Fibroblast of mammary gland (primary cell): Measurements from ENCODE around the gene PGBD2.

ENCODE experiments used
- DNase-seq: peaks from one replicate; pipeline ENCODE4 v3.0.0-alpha.2; 2010; ENCODE audit warnings: low read depth
- H3K4me3 ChIP-seq: 2 replicates; pipeline ENCODE4 v1.5.1; 2011; ENCODE audit warnings: low read depth, mild to moderate bottlenecking, low read length, moderate library complexity; ENCODE audit not compliant: control insufficient read depth
- TF ChIP-seq, protein P1 (sequence below): conservative IDR thresholded peaks from 2 replicates; pipeline ENCODE4 v1.5.1; 2011; ENCODE audit warnings: low read depth, low read length, inconsistent platforms; ENCODE audit not compliant: control insufficient read depth, insufficient read depth

PGBD2 gene

DNA sequence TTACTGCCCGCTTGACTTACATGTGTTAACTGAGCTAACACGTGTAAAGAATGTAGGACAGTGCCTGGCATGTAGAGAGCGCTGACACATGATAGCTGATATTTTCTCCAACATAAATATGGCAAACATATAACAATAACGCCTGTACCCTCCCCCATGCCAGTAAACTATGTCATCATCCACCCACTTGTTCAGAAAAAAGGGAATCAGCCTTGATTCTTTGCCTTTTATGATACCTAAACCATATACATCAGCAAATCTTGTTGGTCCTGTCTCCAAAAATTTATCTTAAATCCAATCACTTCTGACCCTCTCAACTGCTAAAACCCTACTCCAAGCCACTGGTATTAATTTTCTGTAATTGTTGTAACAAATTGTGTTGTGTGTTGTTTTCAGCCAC is 46.0 kb upstream of the PGBD2 start:
- TF ChIP-seq, protein P1, sequence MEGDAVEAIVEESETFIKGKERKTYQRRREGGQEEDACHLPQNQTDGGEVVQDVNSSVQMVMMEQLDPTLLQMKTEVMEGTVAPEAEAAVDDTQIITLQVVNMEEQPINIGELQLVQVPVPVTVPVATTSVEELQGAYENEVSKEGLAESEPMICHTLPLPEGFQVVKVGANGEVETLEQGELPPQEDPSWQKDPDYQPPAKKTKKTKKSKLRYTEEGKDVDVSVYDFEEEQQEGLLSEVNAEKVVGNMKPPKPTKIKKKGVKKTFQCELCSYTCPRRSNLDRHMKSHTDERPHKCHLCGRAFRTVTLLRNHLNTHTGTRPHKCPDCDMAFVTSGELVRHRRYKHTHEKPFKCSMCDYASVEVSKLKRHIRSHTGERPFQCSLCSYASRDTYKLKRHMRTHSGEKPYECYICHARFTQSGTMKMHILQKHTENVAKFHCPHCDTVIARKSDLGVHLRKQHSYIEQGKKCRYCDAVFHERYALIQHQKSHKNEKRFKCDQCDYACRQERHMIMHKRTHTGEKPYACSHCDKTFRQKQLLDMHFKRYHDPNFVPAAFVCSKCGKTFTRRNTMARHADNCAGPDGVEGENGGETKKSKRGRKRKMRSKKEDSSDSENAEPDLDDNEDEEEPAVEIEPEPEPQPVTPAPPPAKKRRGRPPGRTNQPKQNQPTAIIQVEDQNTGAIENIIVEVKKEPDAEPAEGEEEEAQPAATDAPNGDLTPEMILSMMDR = no peak
- DNase-seq = no peak
- no peak overlapping the region for H3K4me3 ChIP-seq

DNA sequence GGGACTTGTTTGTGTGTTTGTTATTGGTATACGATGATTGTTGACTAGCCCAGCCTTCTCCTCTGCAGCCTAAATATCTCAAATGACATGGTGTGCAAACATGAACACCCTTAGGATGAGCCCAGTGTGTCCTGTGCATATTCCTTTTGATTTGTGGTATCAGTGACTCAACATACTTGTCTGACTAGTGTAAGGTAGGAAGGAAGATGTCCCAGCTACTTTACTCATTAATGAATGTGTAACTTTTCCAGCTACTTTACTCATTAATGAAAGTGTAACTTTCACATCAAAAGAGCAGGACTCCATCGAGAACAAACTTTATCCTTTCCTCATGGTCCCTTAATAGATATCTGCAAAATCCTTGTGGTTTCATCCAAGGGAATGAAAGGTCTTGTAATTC is 44.4 kb upstream of the PGBD2 start:
- DNase-seq = no peak
- TF ChIP-seq, protein P1 = no peak
- no peak overlapping the region for H3K4me3 ChIP-seq

DNA sequence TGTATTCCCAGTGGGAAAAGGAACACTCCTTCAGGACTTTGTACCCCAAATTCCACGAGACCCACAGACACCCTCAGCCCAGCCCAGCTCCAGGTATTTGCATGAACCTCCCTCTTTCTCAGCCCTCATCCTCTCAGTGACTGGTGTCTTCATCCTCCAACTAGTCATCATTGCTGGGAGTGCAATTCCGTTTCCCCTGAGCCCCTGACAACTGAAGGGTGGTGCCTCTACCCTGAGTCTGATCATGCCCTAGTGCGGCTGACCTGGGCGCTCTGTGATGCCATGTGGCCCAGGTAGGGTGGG is 43.4 kb upstream of the PGBD2 start:
- peak overlapping the region; percentile 68 for H3K4me3 ChIP-seq
- DNase-seq = no peak
- TF ChIP-seq, protein P1 = no peak

DNA sequence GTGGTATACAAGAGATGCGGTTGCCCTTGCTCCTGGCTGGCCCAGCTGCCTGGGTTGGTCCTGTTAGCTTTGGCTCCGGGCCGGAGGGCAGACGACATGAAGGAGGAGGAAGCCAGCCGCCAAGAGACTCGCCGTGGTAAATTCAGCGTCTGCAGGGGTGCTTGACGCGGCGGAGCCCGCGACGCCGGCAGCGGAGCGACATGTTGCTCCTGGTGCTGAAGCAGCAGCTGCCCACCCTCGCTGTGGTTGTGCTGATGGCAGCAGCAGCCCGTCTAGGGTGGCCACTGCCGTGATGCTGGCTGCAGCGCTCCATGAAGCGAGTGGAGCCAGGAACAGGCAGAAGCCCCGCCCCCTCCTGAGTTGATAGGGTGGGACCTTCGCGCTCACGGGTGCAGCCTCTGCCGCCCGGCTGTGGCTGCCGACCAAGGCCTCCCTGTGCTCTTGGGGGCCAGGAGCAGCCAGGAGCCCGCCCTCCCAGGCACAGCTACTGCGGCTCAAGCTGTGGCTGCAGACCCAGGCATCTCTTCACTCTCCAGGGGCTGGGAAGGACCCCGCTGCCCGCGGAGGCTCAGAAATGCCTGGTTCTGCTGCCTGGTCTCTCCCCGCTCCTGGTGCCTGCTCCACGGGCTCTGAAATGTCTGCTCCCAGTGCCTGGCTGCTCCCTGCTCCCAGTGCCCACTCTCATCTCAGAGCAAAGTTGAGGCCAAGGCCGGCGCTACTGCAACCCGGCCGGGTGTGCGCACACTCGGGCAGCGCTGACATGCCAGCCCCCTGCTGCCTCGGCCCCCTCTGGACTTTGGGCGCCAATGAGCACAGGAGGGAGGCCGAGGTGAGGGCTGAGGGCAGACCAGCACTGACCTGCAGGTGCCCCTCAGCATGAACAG is 42.8 kb upstream of the PGBD2 start:
- TF ChIP-seq, protein P1 = no peak
- peak; percentile 59 for DNase-seq
- peak overlapping the region; percentile 68 for H3K4me3 ChIP-seq

DNA sequence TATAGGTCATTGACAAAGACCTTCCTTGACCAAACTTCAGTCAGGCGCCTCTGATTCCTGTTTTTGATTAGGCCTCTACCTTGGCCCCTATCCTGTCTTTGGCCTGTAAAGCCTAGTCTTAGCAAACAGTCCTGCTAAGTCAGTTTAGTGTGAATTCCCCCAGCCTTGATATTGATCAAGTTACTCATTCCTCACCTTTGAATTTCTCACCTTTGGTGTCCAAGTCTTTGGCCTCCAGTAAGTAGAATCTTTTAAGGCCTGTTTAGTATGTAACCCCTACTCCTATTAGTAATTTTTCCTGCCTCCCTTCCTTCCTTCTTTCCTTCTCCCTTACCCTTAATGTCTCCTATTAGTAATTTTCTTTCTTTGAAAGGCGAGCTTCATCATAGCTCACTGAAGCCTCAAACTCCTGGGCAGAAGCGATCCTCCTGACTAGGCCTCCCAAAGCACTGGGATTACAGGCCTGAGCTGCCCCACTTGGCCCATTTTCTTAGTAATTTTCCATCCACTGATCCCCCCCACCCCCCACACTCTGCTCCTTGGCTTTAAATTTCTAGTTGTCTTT is 34.1 kb upstream of the PGBD2 start:
- DNase-seq = no peak
- TF ChIP-seq, protein P1 = no peak
- H3K4me3 ChIP-seq = no peak overlapping the region

DNA sequence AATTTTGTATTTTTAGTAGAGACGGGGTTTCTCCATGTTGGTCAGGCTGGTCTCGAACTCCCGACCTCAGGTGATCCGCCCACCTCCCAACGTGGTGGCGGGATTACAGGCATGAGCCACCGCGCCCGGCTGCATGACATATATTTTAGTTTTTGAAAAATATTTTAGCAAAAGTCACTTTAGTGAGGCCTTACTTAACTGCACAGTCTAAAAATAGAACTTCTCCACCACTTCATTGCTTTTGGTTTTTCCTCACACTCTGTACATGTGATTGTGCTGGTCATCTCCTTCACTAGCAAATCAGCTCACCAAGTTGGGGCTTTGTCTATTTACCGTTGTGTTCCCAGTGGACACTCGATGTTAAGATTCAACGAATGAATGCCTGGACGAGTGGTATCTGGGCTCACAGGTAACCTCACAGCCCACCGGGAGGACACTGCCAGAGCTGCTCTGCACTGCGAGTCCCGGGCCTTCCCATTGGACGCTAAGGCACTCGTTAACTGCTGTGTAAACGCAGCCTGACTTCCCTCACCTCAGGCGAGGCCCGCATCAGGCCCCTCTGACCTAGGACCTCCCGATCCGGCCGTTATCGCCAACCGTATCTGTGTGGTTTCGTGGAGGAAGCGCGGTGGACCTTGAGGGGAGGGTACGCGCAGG is 33.2 kb upstream of the PGBD2 start:
- peak; percentile 63 for DNase-seq
- TF ChIP-seq, protein P1 = no peak
- peak overlapping the region; percentile 85 for H3K4me3 ChIP-seq
